CD14-positive monocyte (primary cell): Measurements from ENCODE around the gene MUC3A. TPM values are rescaled to one million over a fixed set of nuclear protein-coding genes. Genes with fewer than 3 reads are reported as not detected.

Experiments used
- DNase-seq, 3 donors: peaks; one replicate each; pipeline ENCODE4 v3.0.0-alpha.2; 2011 to 2022
- H2AFZ ChIP-seq: 2 replicates; pipeline ENCODE4 v1.6.0; 2012; ENCODE audit warnings: mild to moderate bottlenecking, low read depth, low read length, inconsistent platforms; ENCODE audit not compliant: insufficient read depth, poor library complexity, severe bottlenecking
- H3K27ac ChIP-seq, 2 donors: 1 replicate in 1 of 2; 2 replicates in 1 of 2; pipeline ENCODE4 v1.5.1; 2012 to 2013; ENCODE audit warnings: low read length in 2 of 2, control low read depth in 1 of 2, inconsistent platforms in 1 of 2, low read depth in 1 of 2, mild to moderate bottlenecking in 1 of 2
- H3K27me3 ChIP-seq, 2 donors: one replicate each; pipeline versions ENCODE4 v1.6.0 to v1.6.1; 2011 to 2013; ENCODE audit warnings: low read length in 2 of 2; ENCODE audit not compliant: control insufficient read depth in 2 of 2, insufficient read depth in 2 of 2
- H3K36me3 ChIP-seq, 2 donors: replicated peaks in 1 of 2; 1 replicate in 1 of 2; 2 replicates in 1 of 2; pipeline versions ENCODE4 v1.5.1 to v1.6.1; 2012 to 2013; ENCODE audit warnings: low read length in 2 of 2, control low read depth in 1 of 2, inconsistent platforms in 1 of 2, mild to moderate bottlenecking in 1 of 2; ENCODE audit not compliant: insufficient read depth in 2 of 2, control insufficient read depth in 1 of 2
- H3K4me1 ChIP-seq, 2 donors: 1 replicate in 1 of 2; 2 replicates in 1 of 2; pipeline versions ENCODE4 v1.5.1 to v1.6.1; 2012 to 2013; ENCODE audit warnings: low read length in 2 of 2, control low read depth in 1 of 2, inconsistent platforms in 1 of 2, mild to moderate bottlenecking in 1 of 2, moderate library complexity in 1 of 2; ENCODE audit not compliant: insufficient read depth in 2 of 2, control insufficient read depth in 1 of 2
- H3K4me2 ChIP-seq: replicated peaks from 2 replicates; pipeline ENCODE3; 2012; ENCODE audit warnings: low read length, moderate library complexity, mild to moderate bottlenecking; ENCODE audit not compliant: poor library complexity, severe bottlenecking; ENCODE audit errors: extremely low read depth
- H3K4me3 ChIP-seq, 3 experiments: fragments of 200-600 bp in 1 of 3; sonication (generic) in 1 of 3; replicated peaks in 1 of 3; 1 replicate in 2 of 3; 2 replicates in 1 of 3; pipeline ENCODE4 v1.5.1; 2011 to 2013; ENCODE audit warnings: low read length in 3 of 3, mild to moderate bottlenecking in 3 of 3, control low read depth in 2 of 3, low read depth in 2 of 3, inconsistent platforms in 1 of 3, moderate library complexity in 1 of 3
- H3K79me2 ChIP-seq: 2 replicates; pipeline ENCODE4 v1.6.0; 2012; ENCODE audit warnings: mild to moderate bottlenecking, control low read depth, inconsistent platforms, low read length, moderate library complexity; ENCODE audit not compliant: insufficient read depth
- H3K9ac ChIP-seq: 2 replicates; pipeline ENCODE4 v1.6.0; 2017; ENCODE audit warnings: low read length, mild to moderate bottlenecking; ENCODE audit not compliant: insufficient read depth, poor library complexity, severe bottlenecking
- H3K9me3 ChIP-seq, 2 donors: replicated peaks in 1 of 2; 1 replicate in 1 of 2; 2 replicates in 1 of 2; pipeline versions ENCODE4 v1.5.1 to v1.6.1; 2012 to 2013; ENCODE audit warnings: low read length in 2 of 2, control low read depth in 1 of 2; ENCODE audit not compliant: control insufficient read depth in 1 of 2, insufficient read depth in 1 of 2
- H4K20me1 ChIP-seq: 2 replicates; pipeline ENCODE4 v1.6.0; 2012; ENCODE audit warnings: mild to moderate bottlenecking, low read length, control low read depth, moderate library complexity; ENCODE audit not compliant: insufficient read depth
- H3K27ac Mint-ChIP-seq, 7 donors: one replicate each; pipeline ENCODE4 v1.8.0; 2020; ENCODE audit warnings: mild to moderate bottlenecking in 7 of 7, mixed read lengths in 7 of 7, moderate library complexity in 6 of 7, inconsistent platforms in 2 of 7
- H3K27me3 Mint-ChIP-seq, 3 donors: one replicate each; pipeline ENCODE4 v1.8.0; 2021 to 2022; ENCODE audit warnings: low read depth in 3 of 3, mild to moderate bottlenecking in 3 of 3, mixed read lengths in 3 of 3, moderate library complexity in 3 of 3, inconsistent platforms in 1 of 3
- H3K36me3 Mint-ChIP-seq, 2 donors: one replicate each; pipeline ENCODE4 v1.8.0; 2020; ENCODE audit warnings: mixed read lengths in 2 of 2, inconsistent platforms in 1 of 2, mild to moderate bottlenecking in 1 of 2
- H3K4me1 Mint-ChIP-seq: one replicate; pipeline ENCODE4 v1.8.0; 2020; ENCODE audit warnings: mild to moderate bottlenecking, mixed read lengths
- H3K4me3 Mint-ChIP-seq, 2 donors: one replicate each; pipeline ENCODE4 v1.8.0; 2020; ENCODE audit warnings: mild to moderate bottlenecking in 2 of 2, mixed read lengths in 2 of 2, moderate library complexity in 1 of 2
- H3K9me3 Mint-ChIP-seq, 7 donors: one replicate each; pipeline ENCODE4 v1.8.0; 2020 to 2022; ENCODE audit warnings: mixed read lengths in 7 of 7, mild to moderate bottlenecking in 6 of 7, moderate library complexity in 6 of 7, inconsistent platforms in 2 of 7
- CTCF ChIP-seq: fragments of 200-600 bp; IDR thresholded peaks from one replicate; pipeline ENCODE4 v1.8.0; 2022; ENCODE audit warnings: antibody characterized with exemption, mild to moderate bottlenecking
- WGBS: methylation state at CpG from one replicate; pipeline ENCODE4 v1.1.5; 2013; ENCODE audit warnings: missing lambda C conversion rate; ENCODE audit not compliant: insufficient coverage; 5-methylcytosine and 5-hydroxymethylcytosine counted together
- intact Hi-C, 2 donors: fragments of 100-400 bp; cut with micrococcal nuclease; formaldehyde crosslinking; loops; one replicate each; pipeline versions ENCODE4 v1.15.0 to v1.15.1; 2023
- polyA plus RNA-seq, 3 donors: library from polyadenylated mRNA; depleted of rRNA in 1 of 3; unstranded in 2 of 3; stranded (reverse) in 1 of 3; fragments of 300-500 nt in 2 of 3; fragments of >200 nt in 1 of 3; fragmentation: Illumina TruSeq in 2 of 3; gene quantifications; 1 replicate in 2 of 3; 2 replicates in 1 of 3; pipeline ENCODE4 v1.2.3, GENCODE V29; 2012 to 2021

The MUC3A gene
- polyA plus RNA-seq, 3 donors = not detected

DNA sequence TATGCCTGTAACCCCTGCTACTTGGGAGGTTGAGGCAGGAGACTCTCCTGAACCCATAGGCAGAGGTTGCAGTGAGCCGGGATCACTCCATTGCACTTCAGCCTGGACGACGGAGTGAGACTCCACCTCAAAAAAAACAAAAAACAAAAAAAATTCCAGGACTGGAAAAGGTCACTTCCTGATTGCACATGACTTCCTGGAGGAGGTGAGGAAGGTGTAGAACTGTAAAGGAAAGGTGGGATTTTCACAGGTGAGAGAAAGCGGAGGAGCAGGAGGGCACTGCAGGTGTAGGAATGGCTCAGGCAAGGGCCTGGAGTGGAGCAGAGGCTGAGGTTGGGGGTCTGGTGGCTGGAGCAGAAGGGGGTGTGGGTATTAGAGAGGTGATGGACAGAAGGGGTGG lies 3.2 kb upstream of the MUC3A start:
- Mint-ChIP-seq H3K4me1 (no peaks in the 10 kb centered on the region), H3K27ac (peak overlapping the region in 1 of 7 donors; percentile 31), H3K36me3 (no peaks in the 10 kb centered on the region), H3K4me3 (no peak overlapping the region), H3K27me3 (peaks cover 22 to 36% (median 28%) of the 10 kb centered on the region in 3 donors), H3K9me3 (peaks cover 0 to 12% (median 6%) of the 10 kb centered on the region in 7 donors)
- H3K36me3 ChIP-seq = no peaks in the 10 kb centered on the region
- H3K4me1 ChIP-seq = no peaks in the 10 kb centered on the region
- H3K9me3 ChIP-seq = no peaks in the 10 kb centered on the region
- H2AFZ ChIP-seq = no peak overlapping the region
- no peaks in the 10 kb centered on the region for H4K20me1 ChIP-seq
- intact Hi-C loops = no loop called here
- H3K27ac ChIP-seq = no peak overlapping the region
- H3K9ac ChIP-seq = no peak overlapping the region
- H3K79me2 ChIP-seq = no peaks in the 10 kb centered on the region
- no peak overlapping the region for H3K4me3 ChIP-seq
- no peak for DNase-seq
- H3K27me3 ChIP-seq = peaks cover 0 to 17% of the 10 kb centered on the region in 2 donors
- no peak overlapping the region for H3K4me2 ChIP-seq
- TF ChIP-seq CTCF = no peak
- WGBS = 100% methylated on average over 1 of the region's 4 CpGs

DNA sequence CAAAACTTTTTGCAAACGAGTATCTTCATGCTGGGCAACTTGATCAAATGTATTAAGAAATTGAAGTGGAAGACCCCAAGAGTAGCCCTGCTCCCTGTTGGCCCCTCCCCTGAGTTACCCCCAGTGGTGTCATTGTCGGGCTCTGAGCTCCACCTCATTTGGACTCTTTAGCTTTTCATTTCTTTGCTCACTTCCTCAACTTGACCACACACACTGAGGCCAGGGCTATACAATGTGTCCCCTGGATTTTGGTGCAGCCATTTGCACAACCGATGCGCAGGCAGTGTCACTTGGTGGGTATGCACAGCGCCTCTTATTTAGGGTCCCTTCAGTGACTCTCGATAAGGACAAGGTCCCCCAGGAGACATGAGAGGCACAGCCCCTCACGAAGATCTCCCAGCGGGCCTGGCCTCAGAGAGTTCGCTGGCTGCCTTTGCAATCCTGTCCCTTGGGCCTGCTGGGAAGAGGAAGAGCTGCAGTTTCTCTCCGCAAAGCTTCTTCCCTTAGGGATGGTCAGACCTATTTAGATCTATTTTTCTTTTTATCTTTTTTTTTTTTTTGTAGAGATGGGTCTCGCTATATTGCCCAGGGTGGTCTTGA lies 2.5 kb upstream of the MUC3A start:
- Histone ChIP-seq H3K9me3 (no peaks in the 10 kb centered on the region), H3K4me1 (no peaks in the 10 kb centered on the region), H4K20me1 (no peaks in the 10 kb centered on the region), H3K27me3 (peaks cover 0 to 24% of the 10 kb centered on the region in 2 donors), H3K36me3 (no peaks in the 10 kb centered on the region), H3K4me2 (no peak overlapping the region), H2AFZ (no peak overlapping the region), H3K27ac (no peak overlapping the region), H3K9ac (no peak overlapping the region), H3K79me2 (no peaks in the 10 kb centered on the region), H3K4me3 (no peak overlapping the region)
- 95% methylated on average over 4 of the region's 11 CpGs for WGBS
- peaks cover 23 to 39% (median 29%) of the 10 kb centered on the region in 3 donors for H3K27me3 Mint-ChIP-seq
- intact Hi-C loops = no loop called here
- no peaks in the 10 kb centered on the region for H3K4me1 Mint-ChIP-seq
- no peak for DNase-seq
- H3K4me3 Mint-ChIP-seq = no peak overlapping the region
- H3K9me3 Mint-ChIP-seq = peaks cover 0 to 12% (median 6%) of the 10 kb centered on the region in 7 donors
- H3K36me3 Mint-ChIP-seq = no peaks in the 10 kb centered on the region
- no peak overlapping the region for H3K27ac Mint-ChIP-seq
- TF ChIP-seq CTCF = no peak
